Measurements from ENCODE around the gene CCNL2. TPM values are rescaled to one million over a fixed set of nuclear protein-coding genes. Genes with fewer than 3 reads are reported as not detected.

Gene CCNL2
- total RNA-seq, 1 donor from 2014 or later: 386 TPM

DNA sequence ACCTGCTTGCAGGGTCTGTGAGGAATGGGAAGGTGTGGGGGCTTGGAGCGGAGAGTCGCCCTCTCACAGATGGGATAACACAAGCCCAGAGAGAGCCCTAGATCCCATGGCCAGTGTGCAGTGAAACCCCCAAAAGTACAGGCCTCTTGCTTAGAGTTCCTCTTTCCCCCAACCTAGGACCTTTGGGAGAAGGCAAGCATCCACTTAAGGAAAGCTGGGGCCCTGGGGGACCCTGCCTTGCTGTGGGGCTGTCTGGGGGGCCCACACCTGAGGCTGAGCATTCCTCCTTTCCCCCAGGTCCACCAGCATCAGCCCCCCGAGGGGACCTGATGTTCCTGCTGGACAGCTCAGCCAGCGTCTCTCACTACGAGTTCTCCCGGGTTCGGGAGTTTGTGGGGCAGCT, 37.5 kb upstream of the CCNL2 start:
- no peaks in the 10 kb centered on the region for H3K27me3 Mint-ChIP-seq
- no peak for DNase-seq (ENCODE audit: low spot score, unreplicated experiment)
- peaks cover 1% of the 10 kb centered on the region for H3K36me3 Mint-ChIP-seq (ENCODE audit: insufficient read depth)
- H3K4me3 Mint-ChIP-seq (ENCODE audit: low read depth): peak overlapping the region; percentile 73
- TF ChIP-seq, protein P1, sequence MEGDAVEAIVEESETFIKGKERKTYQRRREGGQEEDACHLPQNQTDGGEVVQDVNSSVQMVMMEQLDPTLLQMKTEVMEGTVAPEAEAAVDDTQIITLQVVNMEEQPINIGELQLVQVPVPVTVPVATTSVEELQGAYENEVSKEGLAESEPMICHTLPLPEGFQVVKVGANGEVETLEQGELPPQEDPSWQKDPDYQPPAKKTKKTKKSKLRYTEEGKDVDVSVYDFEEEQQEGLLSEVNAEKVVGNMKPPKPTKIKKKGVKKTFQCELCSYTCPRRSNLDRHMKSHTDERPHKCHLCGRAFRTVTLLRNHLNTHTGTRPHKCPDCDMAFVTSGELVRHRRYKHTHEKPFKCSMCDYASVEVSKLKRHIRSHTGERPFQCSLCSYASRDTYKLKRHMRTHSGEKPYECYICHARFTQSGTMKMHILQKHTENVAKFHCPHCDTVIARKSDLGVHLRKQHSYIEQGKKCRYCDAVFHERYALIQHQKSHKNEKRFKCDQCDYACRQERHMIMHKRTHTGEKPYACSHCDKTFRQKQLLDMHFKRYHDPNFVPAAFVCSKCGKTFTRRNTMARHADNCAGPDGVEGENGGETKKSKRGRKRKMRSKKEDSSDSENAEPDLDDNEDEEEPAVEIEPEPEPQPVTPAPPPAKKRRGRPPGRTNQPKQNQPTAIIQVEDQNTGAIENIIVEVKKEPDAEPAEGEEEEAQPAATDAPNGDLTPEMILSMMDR (IDR thresholded peaks at IDR 0.05; ENCODE audit: unreplicated experiment): no peak
- no peak overlapping the region for H3K27ac Mint-ChIP-seq
- peaks cover 21% of the 10 kb centered on the region for H3K4me1 Mint-ChIP-seq (ENCODE audit: low read depth)
- H3K9me3 Mint-ChIP-seq (ENCODE audit: low read depth): no peaks in the 10 kb centered on the region

DNA sequence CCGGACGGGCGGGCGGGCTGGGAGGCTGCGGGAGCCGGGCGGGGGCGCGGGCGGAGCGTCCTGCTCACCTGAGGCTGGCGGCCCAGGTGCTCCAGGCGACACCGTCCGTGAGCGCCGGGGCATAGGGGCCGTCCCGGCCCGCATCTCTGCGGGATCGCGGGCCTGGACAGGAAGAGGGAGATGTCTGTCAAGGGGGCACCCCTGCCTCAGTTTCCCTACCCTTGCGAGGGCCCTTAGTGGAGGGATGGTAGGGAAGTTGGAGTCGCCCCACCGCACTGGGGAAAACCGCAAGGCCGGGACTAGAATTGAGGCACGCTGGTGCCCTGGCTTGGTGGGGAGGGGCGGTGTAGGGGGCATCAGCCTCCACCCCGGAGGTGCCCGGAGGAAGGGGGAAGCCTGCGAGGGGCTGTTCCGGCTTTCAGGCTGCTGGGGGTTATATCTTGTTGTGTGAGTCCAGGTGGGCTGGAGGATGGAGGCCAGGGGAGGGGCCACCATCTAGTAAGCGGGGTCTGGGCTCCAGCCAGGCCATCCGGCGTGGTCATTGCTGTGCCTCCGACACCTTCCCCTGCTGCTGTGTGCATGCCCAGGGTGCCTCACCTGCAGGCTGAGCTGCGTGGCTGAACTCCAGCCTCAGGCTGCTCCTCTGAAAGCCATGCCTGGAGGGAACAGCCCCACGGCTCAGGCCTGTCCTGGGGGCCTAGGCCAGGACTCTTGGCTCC, 36.9 kb upstream of the CCNL2 start:
- Mint-ChIP-seq H3K4me1 (ENCODE audit: low read depth) (peaks cover 23% of the 10 kb centered on the region), H3K27ac (no peak overlapping the region), H3K9me3 (ENCODE audit: low read depth) (no peaks in the 10 kb centered on the region), H3K36me3 (ENCODE audit: insufficient read depth) (peaks cover 1% of the 10 kb centered on the region), H3K4me3 (ENCODE audit: low read depth) (peak overlapping the region; percentile 73), H3K27me3 (no peaks in the 10 kb centered on the region)
- TF ChIP-seq, protein P1 (IDR thresholded peaks at IDR 0.05; ENCODE audit: unreplicated experiment): no peak
- DNase-seq (ENCODE audit: low spot score, unreplicated experiment): no peak

DNA sequence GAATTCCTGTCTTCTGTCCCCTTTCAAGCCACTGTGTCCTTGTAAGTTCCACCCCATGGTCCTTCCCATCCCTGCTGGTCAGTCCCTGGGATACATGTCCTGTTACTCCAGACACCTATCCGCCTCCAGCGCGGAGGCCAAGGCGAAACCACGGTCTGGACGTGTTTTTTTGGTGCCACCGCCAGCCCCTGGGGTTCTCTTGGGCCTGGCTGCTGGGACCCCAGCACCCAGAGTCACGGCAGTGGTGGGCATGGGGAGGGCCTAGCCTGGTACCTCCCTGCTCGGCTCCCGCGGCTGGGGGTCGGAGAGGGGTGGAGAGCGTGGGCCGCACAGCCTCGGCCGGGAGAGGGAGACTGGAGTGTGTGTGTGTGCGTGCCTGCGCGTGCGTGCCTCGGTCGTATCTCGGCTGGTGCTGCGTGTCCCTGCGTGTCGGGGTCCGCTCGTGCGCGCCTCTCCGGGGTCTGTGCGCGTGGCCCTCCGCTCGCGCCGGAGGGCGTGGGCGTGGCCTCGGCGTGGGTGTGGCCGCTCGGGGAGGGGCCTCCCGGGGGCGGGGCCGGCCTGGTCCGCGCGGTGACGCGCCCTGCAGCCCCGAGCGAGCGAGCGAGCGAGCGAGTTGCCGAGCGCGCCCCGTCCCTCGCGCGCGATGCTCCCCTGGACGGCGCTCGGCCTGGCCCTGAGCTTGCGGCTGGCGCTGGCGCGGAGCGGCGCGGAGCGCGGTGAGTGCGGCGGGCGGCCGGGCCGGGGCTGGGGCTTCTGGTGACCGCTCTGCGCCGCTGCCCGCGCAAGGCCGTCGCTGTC, 36.2 kb upstream of the CCNL2 start, which contains the start of gene VWA1:
TSS of gene VWA1 (plus strand) at position 585 of the 798 bp plus-strand sequence. CDS start at position 644, 59 bp downstream.
- TF ChIP-seq, protein P1 (IDR thresholded peaks at IDR 0.05; ENCODE audit: unreplicated experiment): no peak
- Mint-ChIP-seq H3K9me3 (ENCODE audit: low read depth) (no peaks in the 10 kb centered on the region), H3K4me1 (ENCODE audit: low read depth) (peaks cover 19% of the 10 kb centered on the region), H3K4me3 (ENCODE audit: low read depth) (peak within 1 kb of the TSS; percentile 73), H3K36me3 (ENCODE audit: insufficient read depth) (no peaks in the 10 kb centered on the region), H3K27ac (peak within 1 kb of the TSS; percentile 52), H3K27me3 (no peaks in the 10 kb centered on the region)
- no peak for DNase-seq (ENCODE audit: low spot score, unreplicated experiment)

DNA sequence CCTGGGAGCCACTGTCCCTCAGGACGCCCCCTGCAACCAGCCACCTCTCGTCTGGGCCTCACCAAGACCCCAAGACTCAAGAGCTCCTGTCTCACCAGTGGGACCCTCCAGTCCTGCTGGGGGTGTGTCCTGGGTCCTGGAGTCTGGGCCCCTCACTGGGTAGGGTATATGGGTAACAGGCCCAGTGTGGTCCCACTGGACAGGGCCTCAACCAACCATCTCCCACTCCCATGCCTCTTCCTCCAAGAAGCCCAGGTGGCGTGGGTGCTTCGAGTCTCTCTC, 35.6 kb upstream of the CCNL2 start:
- TF ChIP-seq, protein P1 (IDR thresholded peaks at IDR 0.05; ENCODE audit: unreplicated experiment): no peak
- Mint-ChIP-seq H3K4me1 (ENCODE audit: low read depth) (peaks cover 22% of the 10 kb centered on the region), H3K27me3 (no peaks in the 10 kb centered on the region), H3K4me3 (ENCODE audit: low read depth) (peak overlapping the region; percentile 65), H3K27ac (peak overlapping the region; percentile 52), H3K36me3 (ENCODE audit: insufficient read depth) (no peaks in the 10 kb centered on the region), H3K9me3 (ENCODE audit: low read depth) (no peaks in the 10 kb centered on the region)
- DNase-seq (ENCODE audit: low spot score, unreplicated experiment): no peak

DNA sequence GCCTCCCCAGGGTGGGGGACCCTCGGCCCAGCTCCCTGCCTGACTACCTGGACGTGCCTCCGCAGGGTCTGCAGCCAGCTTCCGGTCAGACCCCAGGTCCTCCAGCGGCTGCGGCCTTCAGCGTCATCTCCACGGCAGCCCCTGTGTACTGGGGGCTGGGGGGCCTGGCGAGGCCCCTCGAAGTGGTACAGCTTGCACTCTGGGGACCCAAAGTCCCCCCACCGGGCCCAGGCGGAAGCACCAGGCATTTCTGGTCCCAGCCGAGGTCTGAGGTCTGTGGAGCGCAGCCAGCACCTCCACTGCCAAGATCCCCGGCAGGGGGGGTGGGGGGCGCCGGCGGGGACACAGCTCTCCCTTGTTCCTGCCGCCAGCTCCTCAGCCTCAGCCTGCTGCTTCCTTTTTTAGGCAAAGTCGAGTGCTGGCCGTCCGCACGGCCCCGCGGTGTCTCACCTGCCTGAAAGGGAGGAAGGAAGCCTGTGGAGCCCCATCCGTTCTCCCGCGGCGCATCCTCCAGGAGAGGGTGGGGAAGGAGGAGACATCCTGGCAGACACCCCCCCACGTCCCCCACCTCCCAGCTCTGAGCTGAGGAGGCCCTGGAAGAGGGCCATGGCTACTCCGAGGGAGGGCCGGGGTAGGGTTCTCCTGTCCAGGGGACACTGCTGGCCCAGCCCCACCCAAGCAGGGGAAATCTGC, 35.1 kb upstream of the CCNL2 start:
- TF ChIP-seq, protein P1 (IDR thresholded peaks at IDR 0.05; ENCODE audit: unreplicated experiment): no peak
- no peak overlapping the region for H3K27ac Mint-ChIP-seq
- H3K9me3 Mint-ChIP-seq (ENCODE audit: low read depth): no peaks in the 10 kb centered on the region

More for the DNA sequence above, 35.1 kb upstream of the CCNL2 start:
- Mint-ChIP-seq H3K4me1 (ENCODE audit: low read depth) (peaks cover 23% of the 10 kb centered on the region), H3K36me3 (ENCODE audit: insufficient read depth) (no peaks in the 10 kb centered on the region), H3K27me3 (no peaks in the 10 kb centered on the region), H3K4me3 (ENCODE audit: low read depth) (no peak overlapping the region)
- no peak for DNase-seq (ENCODE audit: low spot score, unreplicated experiment)

All from progenitor cell of endocrine pancreas (in vitro differentiated cells).